ENCODE measurements around the gene GPR162. TPM values are rescaled to one million over a fixed set of nuclear protein-coding genes. Genes with fewer than 3 reads are reported as not detected.
"Not testable (repeated sequence)": the region's sequence is repeated elsewhere in the genome, so short reads cannot be mapped to it uniquely, and the experiment has no call there.

GPR162 gene
- total and polyA plus RNA-seq, 8 donors: 0.41 to 8.8 (median 1.5) TPM

GRCh38 chr12:6861391-6861790, 39.8 kb downstream of the GPR162 start:
- Histone ChIP-seq H3K4me1 (no peaks in the 10 kb centered on the region), H3K9me3 (no peaks in the 10 kb centered on the region), H3K27me3 (no peaks in the 10 kb centered on the region), H3K36me3 (peaks cover 3 to 30% (median 23%) of the 10 kb centered on the region in 3 donors), H3K4me3 (no peak overlapping the region), H3K27ac (no peak overlapping the region)
- FAIRE-seq: no peak
- peak in 1 of 6 donors; percentile 64 for DNase-seq
- no peak for ATAC-seq
- TF ChIP-seq CTCF (IDR thresholded peaks at IDR 0.05): no peak
- intact Hi-C loops (cut with DNase I): no loop called here
- 93% methylated on average over 9 of the region's 9 CpGs for WGBS, 2 donors

- intact Hi-C loops (cut with DNase I): no loop called here
- WGBS, 2 donors: 88 to 89% methylated on average over 11 of the region's 11 CpGs
- Histone ChIP-seq H3K36me3 (peaks cover 0 to 19% (median 15%) of the 10 kb centered on the region in 3 donors), H3K4me1 (peaks cover 0 to 4% (median 0%) of the 10 kb centered on the region in 3 donors), H3K27me3 (no peaks in the 10 kb centered on the region), H3K4me3 (no peak overlapping the region), H3K9me3 (no peaks in the 10 kb centered on the region), H3K27ac (no peak overlapping the region)
- peak in 1 of 6 donors; percentile 32 for DNase-seq
- no peak for FAIRE-seq
- ATAC-seq: no peak
- TF ChIP-seq CTCF (IDR thresholded peaks at IDR 0.05): no peak
Measured at GRCh38 chr12:6863033-6863432, 41.4 kb downstream of the GPR162 start.

GRCh38 chr12:6863586-6864321, 42.1 kb downstream of the GPR162 start:
- ATAC-seq (no peak), FAIRE-seq (no peak), DNase-seq (peak in 1 of 6 donors; percentile 70)
- Histone ChIP-seq H3K36me3 (peaks cover 0 to 14% (median 8%) of the 10 kb centered on the region in 3 donors), H3K27ac (no peak overlapping the region), H3K9me3 (no peaks in the 10 kb centered on the region), H3K4me1 (peaks cover 0 to 5% (median 5%) of the 10 kb centered on the region in 3 donors), H3K27me3 (no peaks in the 10 kb centered on the region), H3K4me3 (no peak overlapping the region)
- intact Hi-C loops (cut with DNase I): no loop called here
- TF ChIP-seq CTCF (IDR thresholded peaks at IDR 0.05): no peak
- 94 to 97% methylated on average over 16 of the region's 16 CpGs for WGBS, 2 donors

GRCh38 chr12:6865307-6865706, 43.7 kb downstream of the GPR162 start:
- H3K27ac ChIP-seq; ATAC-seq; H3K27me3 ChIP-seq; intact Hi-C loops (cut with DNase I); FAIRE-seq; H3K9me3 ChIP-seq; H3K4me3 ChIP-seq: not testable (repeated sequence)
- 93 to 94% methylated on average over 5 of the region's 5 CpGs for WGBS, 2 donors
- DNase-seq: peak in 1 of 6 donors; percentile 17
- H3K36me3 ChIP-seq: peaks cover 0 to 19% (median 0%) of the 10 kb centered on the region in 3 donors
- peaks cover 0 to 15% (median 14%) of the 10 kb centered on the region in 3 donors for H3K4me1 ChIP-seq

GRCh38 chr12:6866163-6866919, 44.7 kb downstream of the GPR162 start:
- H3K36me3 ChIP-seq: peaks cover 0 to 18% (median 0%) of the 10 kb centered on the region in 3 donors
- 73 to 75% methylated on average over 18 to 19 of the region's 19 CpGs for WGBS, 2 donors
- ATAC-seq (no peak), DNase-seq (peak in 2 of 6 donors; percentile 57 to 78), FAIRE-seq (no peak)
- intact Hi-C loops (cut with DNase I): no loop called here
- no peaks in the 10 kb centered on the region for H3K27me3 ChIP-seq
- H3K4me3 ChIP-seq: peak overlapping the region in 2 of 4 donors; percentile 100
- H3K27ac ChIP-seq: peak overlapping the region in 3 of 4 donors; percentile 90 to 99 (median 95)
- TF ChIP-seq CTCF (IDR thresholded peaks at IDR 0.05): no peak
- H3K9me3 ChIP-seq: no peaks in the 10 kb centered on the region
- H3K4me1 ChIP-seq: peaks cover 0 to 19% (median 14%) of the 10 kb centered on the region in 3 donors
